ENCODE data around the gene KCNQ1OT1.

- TF ChIP-seq CTCF (IDR thresholded peaks at IDR 0.05) = no peak
- TF ChIP-seq POLR2A (IDR thresholded peaks at IDR 0.05) = no peak
Observed at GRCh38 chr11:2581931-2582350, 117.9 kb downstream of the KCNQ1OT1 start.
